Common myeloid progenitor, CD34-positive (primary cell): Measurements from ENCODE around the gene MAPKAP1.

Experiments used
- CTCF ChIA-PET: fragments of 350-600 bp; sonication (Branson Sonifier 250); formaldehyde crosslinking; loops from one replicate; lab custom pipeline; 2021; ENCODE audit warnings: antibody characterized with exemption; lab: Charles Lee
- POLR2A ChIA-PET: fragments of 350-600 bp; sonication (Branson Sonifier 250); formaldehyde crosslinking; loops from one replicate; lab custom pipeline; 2021; ENCODE audit warnings: antibody characterized with exemption; lab: Charles Lee
- DNase-seq, 3 donors: peaks; one replicate each; pipeline versions ENCODE4 v3.0.0 to v3.0.0-alpha.2; 2013
- H3K27ac ChIP-seq, 2 experiments: 1 replicate in 1 of 2; 2 replicates in 1 of 2; pipeline ENCODE4 v1.7.0; 2013; ENCODE audit warnings: inconsistent platforms in 2 of 2, low read length in 2 of 2, mild to moderate bottlenecking in 2 of 2, low read depth in 1 of 2, moderate library complexity in 1 of 2; ENCODE audit not compliant: severe bottlenecking in 2 of 2, insufficient read depth in 1 of 2, poor library complexity in 1 of 2
- H3K27me3 ChIP-seq, 5 experiments: replicated peaks in 2 of 5; 1 replicate in 3 of 5; 2 replicates in 2 of 5; pipeline versions ENCODE4 v1.6.1 to v1.7.0; 2013; ENCODE audit warnings: low read length in 4 of 5, mild to moderate bottlenecking in 2 of 5, moderate library complexity in 2 of 5, inconsistent platforms in 1 of 5; ENCODE audit not compliant: insufficient read depth in 5 of 5, control insufficient read depth in 4 of 5
- H3K36me3 ChIP-seq, 4 experiments: 1 replicate in 2 of 4; 2 replicates in 2 of 4; pipeline versions ENCODE4 v1.6.1 to v1.7.0; 2013; ENCODE audit warnings: low read length in 3 of 4, control low read depth in 1 of 4, mild to moderate bottlenecking in 1 of 4; ENCODE audit not compliant: control insufficient read depth in 4 of 4, insufficient read depth in 4 of 4
- H3K4me1 ChIP-seq, 4 experiments: 1 replicate in 3 of 4; 2 replicates in 1 of 4; pipeline versions ENCODE4 v1.6.1 to v1.7.1; 2013; ENCODE audit warnings: low read length in 3 of 4, mild to moderate bottlenecking in 3 of 4, control low read depth in 1 of 4, inconsistent platforms in 1 of 4, moderate library complexity in 1 of 4; ENCODE audit not compliant: control insufficient read depth in 4 of 4, insufficient read depth in 4 of 4; ENCODE audit errors: control extremely low read depth in 1 of 4
- H3K4me3 ChIP-seq, 7 experiments: 1 replicate in 4 of 7; 2 replicates in 3 of 7; pipeline versions ENCODE4 v1.5.1 to v1.7.0; 2013; ENCODE audit warnings: mild to moderate bottlenecking in 7 of 7, low read length in 6 of 7, moderate library complexity in 6 of 7, inconsistent platforms in 2 of 7, low read depth in 2 of 7, control low read depth in 1 of 7; ENCODE audit not compliant: insufficient read depth in 4 of 7, control insufficient read depth in 1 of 7; ENCODE audit errors: extremely low read depth in 1 of 7
- H3K9me3 ChIP-seq, 5 experiments: 1 replicate in 4 of 5; 2 replicates in 1 of 5; pipeline versions ENCODE4 v1.6.1 to v1.7.1; 2013; ENCODE audit warnings: low read length in 4 of 5, mild to moderate bottlenecking in 2 of 5, inconsistent platforms in 1 of 5, low read depth in 1 of 5, moderate library complexity in 1 of 5; ENCODE audit not compliant: control insufficient read depth in 4 of 5, insufficient read depth in 2 of 5; ENCODE audit errors: control extremely low read depth in 1 of 5
- WGBS: methylation state at CpG from one replicate; pipeline ENCODE4 v1.1.5; 2013; ENCODE audit not compliant: insufficient coverage; 5-methylcytosine and 5-hydroxymethylcytosine counted together

Gene MAPKAP1

DNA sequence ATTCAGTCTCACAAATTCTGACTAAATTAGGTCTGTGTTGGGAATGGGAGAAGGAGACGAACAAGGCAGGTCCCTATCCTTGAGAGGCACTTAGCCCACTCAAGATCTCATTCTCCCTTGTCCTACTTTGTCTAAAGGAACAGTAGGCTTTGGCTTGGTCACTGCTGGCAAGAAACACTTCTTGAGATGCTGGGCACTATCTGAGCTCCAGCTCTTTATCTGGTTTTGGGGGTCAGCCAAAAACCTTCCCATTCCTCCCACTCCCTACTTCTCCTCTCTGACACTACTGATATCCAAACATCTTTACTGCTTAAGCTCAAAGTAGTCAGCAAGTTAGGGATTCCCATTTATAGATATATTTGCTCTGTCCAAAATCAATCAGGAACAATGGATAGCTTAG lies 155.2 kb downstream of the MAPKAP1 start:
- WGBS, result 100% methylated on average over 1 of the region's 1 CpG
- ChIA-PET CTCF (interaction anchor here (1.4 to 1.7 kb wide), 2 partner anchors 17 to 182 kb away, joined by 3 to 4 read pairs; no protein-coding TSS in a partner anchor), POLR2A (no interaction called here)
- Histone ChIP-seq H3K27me3 (no peaks in the 10 kb centered on the region), H3K9me3 (no peaks in the 10 kb centered on the region), H3K36me3 (peaks cover 0 to 28% (median 4%) of the 10 kb centered on the region in 4 experiments), H3K4me1 (no peaks in the 10 kb centered on the region), H3K27ac (no peak overlapping the region), H3K4me3 (no peak overlapping the region)
- DNase-seq, result no peak

DNA sequence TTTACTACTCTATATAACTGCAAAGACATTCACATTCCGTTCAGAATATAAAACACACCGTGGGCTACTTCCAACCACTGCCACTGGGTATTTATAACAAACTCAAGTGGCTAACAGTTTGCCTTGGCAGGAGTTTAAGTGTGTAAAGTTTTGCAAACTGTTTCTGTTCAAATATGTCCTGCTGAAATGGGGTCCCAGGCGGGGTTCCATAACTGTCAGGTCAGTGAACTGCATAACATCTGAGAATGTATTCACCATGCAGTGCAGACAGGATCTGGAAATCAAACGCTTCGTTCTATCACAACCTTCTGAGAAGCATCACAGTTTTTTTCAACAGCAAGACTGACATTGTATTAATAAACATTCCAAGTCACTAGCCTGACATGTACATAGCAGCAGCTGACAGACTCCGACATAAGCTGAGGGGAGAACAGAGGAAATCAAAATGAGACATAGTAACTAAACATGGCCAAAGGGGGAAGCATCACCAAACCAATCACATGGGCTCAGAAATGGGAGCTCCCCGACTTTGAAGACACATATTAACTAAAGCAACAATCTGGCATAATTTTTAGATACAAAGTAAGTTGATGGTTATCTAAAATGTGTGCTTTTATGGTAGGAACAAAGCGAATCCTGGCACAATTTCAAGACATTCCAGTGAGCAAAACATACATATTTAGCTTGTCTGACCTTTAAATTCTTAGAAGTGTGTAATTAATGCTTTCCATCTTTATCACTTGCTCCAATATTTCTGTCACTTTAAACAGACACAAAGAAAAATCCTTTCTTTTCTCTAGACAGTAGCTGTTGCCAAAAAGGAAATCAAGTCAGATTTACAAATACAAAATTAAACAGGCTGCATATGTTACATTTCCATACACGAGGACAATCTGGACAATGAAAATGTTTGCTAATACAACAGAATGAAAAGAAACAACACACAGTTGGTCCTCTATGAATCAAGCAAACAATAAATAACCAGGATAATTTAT lies 156.8 kb downstream of the MAPKAP1 start:
- WGBS, result 96% methylated on average over 4 of the region's 9 CpGs
- Histone ChIP-seq H3K9me3 (no peaks in the 10 kb centered on the region), H3K4me3 (no peak overlapping the region), H3K36me3 (peaks cover 2 to 20% (median 5%) of the 10 kb centered on the region in 4 experiments), H3K27ac (no peak overlapping the region), H3K27me3 (no peaks in the 10 kb centered on the region), H3K4me1 (no peaks in the 10 kb centered on the region)
- ChIA-PET POLR2A (no interaction called here), CTCF (interaction anchor here (1.7 kb wide), 1 partner anchor 19 kb away, joined by 4 read pairs; no protein-coding TSS in a partner anchor)
- no peak for DNase-seq

DNA sequence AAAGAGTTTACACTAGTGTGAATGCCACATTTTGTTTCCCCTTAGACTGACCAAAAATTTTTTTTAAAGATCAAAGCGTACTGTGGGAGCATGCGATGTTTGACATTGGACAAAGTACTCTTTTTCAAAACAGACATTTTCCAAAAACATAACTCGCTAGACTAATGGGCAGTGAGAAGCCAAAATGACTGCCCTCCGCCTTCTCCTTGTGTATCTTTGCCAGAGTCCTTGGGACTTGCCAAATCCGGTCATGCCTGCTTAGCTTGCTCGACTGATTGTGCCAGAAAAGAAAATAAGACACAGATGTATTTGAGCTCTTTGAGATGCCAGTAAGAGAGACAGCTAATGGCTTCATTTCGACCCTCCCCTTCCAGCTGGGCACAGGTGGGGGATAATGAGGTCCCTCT lies 157.5 kb downstream of the MAPKAP1 start:
- Histone ChIP-seq H3K9me3 (no peaks in the 10 kb centered on the region), H3K27ac (no peak overlapping the region), H3K4me1 (no peaks in the 10 kb centered on the region), H3K36me3 (peaks cover 2 to 20% (median 5%) of the 10 kb centered on the region in 4 experiments), H3K4me3 (no peak overlapping the region), H3K27me3 (no peaks in the 10 kb centered on the region)
- ChIA-PET POLR2A (no interaction called here), CTCF (interaction anchor here (1.7 kb wide), 1 partner anchor 18 kb away, joined by 4 read pairs; no protein-coding TSS in a partner anchor)
- no peak for DNase-seq
- 98% methylated on average over 6 of the region's 7 CpGs for WGBS

DNA sequence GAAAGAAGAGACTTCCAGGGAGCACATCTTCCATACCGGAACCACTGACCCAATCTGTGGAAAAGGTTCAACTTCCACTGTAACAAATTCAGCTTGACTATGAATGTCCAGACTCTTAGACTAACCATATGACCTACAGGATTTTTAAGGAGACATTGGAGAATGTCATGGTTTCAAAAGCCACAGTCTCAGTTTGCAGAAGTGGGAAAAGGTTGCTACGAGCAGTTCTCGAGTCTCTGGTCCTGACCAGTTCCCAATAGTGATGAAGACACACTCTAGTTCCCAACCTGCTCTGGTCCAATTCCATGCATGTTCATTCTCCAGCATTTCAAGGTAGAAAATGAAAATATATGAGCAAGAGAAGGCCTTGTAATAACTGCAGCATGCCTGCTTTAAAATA lies 158.0 kb downstream of the MAPKAP1 start:
- WGBS, result 93% methylated on average over 2 of the region's 3 CpGs
- no peak overlapping the region for H3K27ac ChIP-seq

DNA sequence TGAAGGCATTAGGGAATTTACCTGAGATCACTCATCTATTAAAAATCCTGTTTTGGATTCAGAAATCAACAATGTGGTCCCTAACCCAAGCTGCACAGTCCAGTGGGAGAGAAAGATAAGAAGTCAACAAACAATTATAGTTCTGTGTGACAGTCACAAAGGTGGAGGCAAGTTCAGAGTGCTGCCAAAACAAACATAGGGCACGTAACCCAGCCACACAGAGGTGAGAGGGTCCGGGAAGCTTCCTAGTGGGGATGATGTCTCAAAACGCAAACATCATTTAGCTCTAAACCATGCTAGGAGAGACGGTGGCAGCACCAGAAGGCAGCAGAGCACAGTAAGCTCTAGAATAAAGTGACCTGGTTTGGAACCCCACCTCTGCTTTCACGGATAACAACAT lies 158.9 kb downstream of the MAPKAP1 start:
- ChIA-PET CTCF (interaction anchor here (1.3 to 1.4 kb wide), 2 partner anchors 11 to 13 kb away, joined by 3 to 5 read pairs; no protein-coding TSS in a partner anchor), POLR2A (no interaction called here)
- Histone ChIP-seq H3K4me1 (no peaks in the 10 kb centered on the region), H3K27me3 (no peaks in the 10 kb centered on the region), H3K4me3 (no peak overlapping the region), H3K9me3 (no peaks in the 10 kb centered on the region), H3K36me3 (peaks cover 2 to 15% (median 5%) of the 10 kb centered on the region in 4 experiments), H3K27ac (no peak overlapping the region)
- no peak for DNase-seq
- 100% methylated on average over 2 of the region's 5 CpGs for WGBS

More for the DNA sequence above, 158.0 kb downstream of the MAPKAP1 start:
- CTCF ChIA-PET, result interaction anchor here (1.4 kb wide), 1 partner anchor 12 kb away, joined by 3 read pairs; no protein-coding TSS in a partner anchor
- POLR2A ChIA-PET, result no interaction called here
- Histone ChIP-seq H3K27me3 (no peaks in the 10 kb centered on the region), H3K9me3 (no peaks in the 10 kb centered on the region), H3K4me1 (no peaks in the 10 kb centered on the region), H3K4me3 (no peak overlapping the region), H3K36me3 (peaks cover 2 to 17% (median 5%) of the 10 kb centered on the region in 4 experiments)
- DNase-seq, result no peak

DNA sequence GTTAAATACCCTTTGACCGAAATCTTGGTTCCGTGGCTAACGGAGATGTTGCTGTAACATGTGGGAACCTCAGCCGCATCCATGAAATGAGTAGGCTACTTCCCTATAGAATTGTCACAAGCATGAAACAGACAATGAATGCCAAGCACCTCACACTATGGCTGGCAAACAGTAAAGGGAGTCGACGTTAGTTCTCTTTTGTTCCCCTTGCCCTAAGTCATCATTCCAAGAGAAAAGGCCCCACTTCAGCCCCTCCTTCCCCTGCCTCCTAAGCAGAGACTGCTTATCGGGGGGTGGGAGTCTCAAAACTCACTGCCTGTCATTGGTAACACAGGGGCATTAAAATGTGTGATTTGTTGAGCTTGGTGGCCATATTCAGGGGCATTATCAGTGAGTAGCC lies 159.6 kb downstream of the MAPKAP1 start:
- no peak overlapping the region for H3K27ac ChIP-seq

More for the DNA sequence above, 159.6 kb downstream of the MAPKAP1 start:
- Histone ChIP-seq H3K9me3 (no peaks in the 10 kb centered on the region), H3K27me3 (no peaks in the 10 kb centered on the region), H3K4me1 (no peaks in the 10 kb centered on the region), H3K36me3 (peaks cover 2 to 15% (median 5%) of the 10 kb centered on the region in 4 experiments), H3K4me3 (no peak overlapping the region)
- ChIA-PET CTCF (interaction anchor here (1.3 to 1.5 kb wide), 2 partner anchors 11 kb away, joined by 5 read pairs; no protein-coding TSS in a partner anchor), POLR2A (no interaction called here)
- no peak for DNase-seq
- 96% methylated on average over 7 of the region's 7 CpGs for WGBS
